ENCODE data around the gene GBX1. TPM values are rescaled to one million over a fixed set of nuclear protein-coding genes. Genes with fewer than 3 reads are reported as not detected.
A peak's percentile ranks its signal among the peaks of the same experiment; 100 is the strongest.

The GBX1 gene
- total and polyA plus RNA-seq, 2 donors = 0.07 TPM; not detected in 1

DNA sequence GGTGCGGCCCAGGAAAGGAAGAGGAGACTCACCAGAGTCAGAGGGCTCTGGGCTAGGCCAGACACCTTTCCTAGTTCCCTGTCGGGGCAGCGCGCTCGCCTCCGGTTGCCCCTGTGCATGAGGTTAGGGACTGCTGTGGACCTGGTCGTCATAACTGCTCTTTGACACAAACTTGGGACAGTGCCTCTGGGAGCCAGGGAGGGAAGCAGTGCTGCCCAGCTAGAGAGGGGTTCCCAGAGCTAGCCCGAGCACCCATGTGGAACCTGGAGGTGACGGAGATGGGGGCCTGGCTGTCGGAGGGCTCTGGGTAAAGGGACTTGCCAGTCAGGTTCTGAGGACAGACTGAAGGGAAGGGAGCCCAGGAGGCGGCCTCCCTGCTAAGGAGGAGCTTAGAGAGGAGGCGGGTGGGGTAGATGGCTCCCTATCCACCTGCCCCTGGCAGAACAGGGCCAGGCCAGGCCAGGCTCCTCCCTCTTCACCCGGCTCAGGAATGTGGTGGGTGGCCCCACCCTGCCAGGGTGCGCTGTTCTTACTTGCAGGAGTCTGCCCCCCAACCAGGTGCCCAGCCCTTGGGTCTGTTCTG is 51.6 kb downstream of the GBX1 start:
- H3K4me3 ChIP-seq (ENCODE audit: low read length in 2 of 2) = no peak overlapping the region
- peaks cover 34 to 60% of the 10 kb centered on the region in 2 donors for H3K27me3 ChIP-seq (ENCODE audit: control insufficient read depth in 2 of 2, insufficient read depth in 1 of 2, low read length in 1 of 2)
- H3K4me1 ChIP-seq (ENCODE audit: control insufficient read depth in 2 of 2, insufficient read depth in 2 of 2, low read length in 2 of 2) = peaks cover 0 to 11% of the 10 kb centered on the region in 2 donors
- 90% methylated on average over 14 of the region's 14 CpGs for WGBS
- no peak for DNase-seq (ENCODE audit: low read depth in 6 of 9, low spot score in 9 of 9)
- peak overlapping the region in 1 of 2 donors; percentile 15 for H3K27ac ChIP-seq (ENCODE audit: low read depth in 1 of 2, low read length in 1 of 2)
- no peaks in the 10 kb centered on the region for H3K36me3 ChIP-seq (ENCODE audit: control insufficient read depth in 2 of 2, insufficient read depth in 2 of 2, low read length in 1 of 2)
- H3K9me3 ChIP-seq (ENCODE audit: control insufficient read depth in 2 of 2, insufficient read depth in 1 of 2, low read length in 1 of 2) = no peaks in the 10 kb centered on the region

DNA sequence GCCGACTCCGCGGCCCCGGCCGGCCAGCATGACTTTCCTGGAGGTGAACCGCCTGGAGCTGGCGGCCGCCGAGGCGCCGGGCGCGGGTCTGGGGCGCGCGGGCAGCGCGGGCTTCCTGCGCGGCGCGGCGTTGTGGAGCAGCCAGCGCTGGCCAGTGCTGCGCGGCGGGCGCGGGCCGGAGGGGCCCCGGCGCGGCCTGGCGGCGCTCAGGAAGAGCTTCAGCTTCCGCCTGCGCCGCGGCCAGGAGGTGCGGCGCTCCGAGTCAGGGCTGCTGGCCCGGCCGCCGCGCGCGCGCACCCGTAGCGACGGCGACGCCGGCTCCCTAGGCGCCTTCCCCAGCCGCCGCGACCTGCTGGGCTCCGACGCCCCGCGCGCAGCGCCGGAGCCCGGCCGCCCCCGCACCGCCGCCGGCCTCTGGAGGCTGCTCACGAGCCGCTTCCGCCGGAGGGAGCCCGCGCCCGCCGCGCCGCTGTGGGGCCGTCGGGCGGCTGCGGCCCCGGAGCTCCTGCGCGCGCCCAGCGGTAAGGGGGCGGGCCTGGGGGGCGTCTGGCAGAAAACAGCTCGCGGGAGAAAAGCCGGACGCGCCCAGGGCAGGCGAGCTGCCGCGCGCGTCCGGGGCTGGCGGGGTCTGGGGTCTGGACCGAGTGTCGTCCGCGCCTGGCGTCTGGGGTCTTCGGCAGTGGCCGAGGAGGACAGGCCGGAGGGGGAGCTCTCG is 52.2 kb downstream of the GBX1 start:
- peak overlapping the region in 1 of 2 donors; percentile 48 for H3K4me3 ChIP-seq (ENCODE audit: low read length in 2 of 2)
- DNase-seq (ENCODE audit: low read depth in 6 of 9, low spot score in 9 of 9) = no peak
- peaks cover 0 to 11% of the 10 kb centered on the region in 2 donors for H3K4me1 ChIP-seq (ENCODE audit: control insufficient read depth in 2 of 2, insufficient read depth in 2 of 2, low read length in 2 of 2)
- H3K27me3 ChIP-seq (ENCODE audit: control insufficient read depth in 2 of 2, insufficient read depth in 1 of 2, low read length in 1 of 2) = peaks cover 34 to 66% of the 10 kb centered on the region in 2 donors
- no peak overlapping the region for H3K27ac ChIP-seq (ENCODE audit: low read depth in 1 of 2, low read length in 1 of 2)
- no peaks in the 10 kb centered on the region for H3K36me3 ChIP-seq (ENCODE audit: control insufficient read depth in 2 of 2, insufficient read depth in 2 of 2, low read length in 1 of 2)
- WGBS = 11% methylated on average over 114 of the region's 114 CpGs
- no peaks in the 10 kb centered on the region for H3K9me3 ChIP-seq (ENCODE audit: control insufficient read depth in 2 of 2, insufficient read depth in 1 of 2, low read length in 1 of 2)

DNA sequence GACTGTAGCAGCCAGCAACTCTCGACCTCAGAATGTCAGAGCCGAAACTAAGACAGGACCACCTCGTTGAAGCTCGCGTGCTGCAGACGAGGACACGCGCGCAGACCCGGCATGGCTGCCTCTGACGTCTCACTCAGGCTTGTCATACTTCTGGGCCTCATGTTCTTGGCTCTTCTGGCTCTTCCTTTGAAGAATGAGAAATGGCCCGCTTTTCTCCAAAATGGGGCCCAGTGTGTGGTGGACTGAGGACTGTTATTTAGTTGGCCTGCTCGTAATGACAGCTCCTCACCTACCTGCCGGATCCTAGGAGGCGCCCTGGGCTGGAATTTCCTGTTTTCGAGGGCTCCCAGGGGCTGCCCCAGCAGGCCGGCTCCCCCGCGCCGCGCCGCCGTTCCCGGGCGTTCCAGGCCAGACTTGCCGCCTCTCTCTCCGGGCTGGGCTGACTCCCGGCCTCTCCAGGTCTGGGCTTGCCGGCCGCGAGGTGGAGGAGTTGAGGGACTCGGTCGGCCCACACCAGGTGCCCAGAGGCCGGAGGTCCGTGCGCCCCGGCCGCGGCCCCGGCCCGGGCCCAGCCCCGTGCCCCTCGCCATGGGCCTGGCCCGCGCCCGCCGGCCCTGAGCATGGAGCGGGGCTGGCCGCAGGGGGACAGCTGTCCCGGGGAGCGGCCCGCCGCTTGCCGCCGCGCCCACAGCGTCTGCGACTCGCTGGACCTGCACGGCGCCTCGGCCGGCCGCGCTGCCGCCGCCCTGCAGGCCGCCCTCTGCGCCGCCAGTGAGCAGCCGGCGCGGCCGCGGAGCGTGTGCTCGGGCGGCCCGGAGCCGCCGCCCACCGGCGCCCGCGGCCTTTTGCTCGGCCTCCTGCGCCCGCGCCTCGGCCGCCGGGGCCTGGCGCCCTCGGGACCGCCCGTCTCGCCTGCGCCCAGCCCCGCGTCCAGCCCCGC is 53.1 kb downstream of the GBX1 start:
- 37% methylated on average over 101 of the region's 101 CpGs for WGBS
- Histone ChIP-seq H3K27ac (ENCODE audit: low read depth in 1 of 2, low read length in 1 of 2) (no peak overlapping the region), H3K9me3 (ENCODE audit: control insufficient read depth in 2 of 2, insufficient read depth in 1 of 2, low read length in 1 of 2) (no peaks in the 10 kb centered on the region), H3K36me3 (ENCODE audit: control insufficient read depth in 2 of 2, insufficient read depth in 2 of 2, low read length in 1 of 2) (no peaks in the 10 kb centered on the region), H3K27me3 (ENCODE audit: control insufficient read depth in 2 of 2, insufficient read depth in 1 of 2, low read length in 1 of 2) (peaks cover 34 to 74% of the 10 kb centered on the region in 2 donors), H3K4me3 (ENCODE audit: low read length in 2 of 2) (peak overlapping the region in 1 of 2 donors; percentile 48), H3K4me1 (ENCODE audit: control insufficient read depth in 2 of 2, insufficient read depth in 2 of 2, low read length in 2 of 2) (peaks cover 0 to 11% of the 10 kb centered on the region in 2 donors)
- no peak for DNase-seq (ENCODE audit: low read depth in 6 of 9, low spot score in 9 of 9)

DNA sequence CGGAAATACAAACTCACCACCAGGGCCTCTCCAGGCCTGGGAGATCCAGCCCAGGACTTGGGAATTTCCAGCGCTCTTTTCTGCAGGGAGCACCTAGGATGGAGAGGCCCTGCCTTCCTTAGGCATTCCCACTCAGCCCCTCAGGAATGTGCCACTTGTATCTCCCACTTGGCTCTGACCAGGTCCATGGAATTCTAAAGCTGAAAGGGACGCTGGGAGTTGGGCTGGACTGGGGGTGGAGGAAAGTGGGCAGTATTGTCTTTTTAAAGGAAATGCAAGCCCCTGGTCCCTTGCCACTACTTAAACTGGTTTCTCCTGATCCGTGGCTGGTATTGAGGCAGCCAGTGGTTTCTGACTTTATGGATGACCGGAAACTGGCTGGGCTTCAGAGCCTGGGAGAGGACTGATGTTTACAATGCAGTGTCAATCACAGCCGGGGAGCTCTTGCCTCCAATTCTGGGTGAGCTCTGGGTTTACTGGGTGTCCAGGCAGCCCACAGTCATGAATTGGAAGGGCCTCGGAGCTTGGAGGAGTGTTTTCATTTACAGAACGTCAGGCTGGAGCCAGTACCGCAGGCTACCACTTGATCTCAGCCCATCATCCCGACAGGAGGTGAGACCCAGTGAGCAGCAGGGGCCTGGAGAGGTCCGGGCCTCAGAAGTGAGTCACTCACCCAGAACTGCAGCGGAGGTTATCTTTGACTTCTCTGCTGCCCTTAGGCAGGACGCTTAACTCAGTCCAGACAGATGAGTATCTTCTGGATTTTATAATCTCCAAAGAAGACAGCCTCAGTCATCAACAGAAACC is 53.9 kb downstream of the GBX1 start:
- H3K36me3 ChIP-seq (ENCODE audit: control insufficient read depth in 2 of 2, insufficient read depth in 2 of 2, low read length in 1 of 2) = no peaks in the 10 kb centered on the region
- no peak overlapping the region for H3K27ac ChIP-seq (ENCODE audit: low read depth in 1 of 2, low read length in 1 of 2)
- no peak overlapping the region for H3K4me3 ChIP-seq (ENCODE audit: low read length in 2 of 2)
- DNase-seq (ENCODE audit: low read depth in 6 of 9, low spot score in 9 of 9) = no peak
- no peaks in the 10 kb centered on the region for H3K9me3 ChIP-seq (ENCODE audit: control insufficient read depth in 2 of 2, insufficient read depth in 1 of 2, low read length in 1 of 2)
- peaks cover 34 to 75% of the 10 kb centered on the region in 2 donors for H3K27me3 ChIP-seq (ENCODE audit: control insufficient read depth in 2 of 2, insufficient read depth in 1 of 2, low read length in 1 of 2)
- WGBS = 93% methylated on average over 13 of the region's 13 CpGs
- peaks cover 0 to 11% of the 10 kb centered on the region in 2 donors for H3K4me1 ChIP-seq (ENCODE audit: control insufficient read depth in 2 of 2, insufficient read depth in 2 of 2, low read length in 2 of 2)

DNA sequence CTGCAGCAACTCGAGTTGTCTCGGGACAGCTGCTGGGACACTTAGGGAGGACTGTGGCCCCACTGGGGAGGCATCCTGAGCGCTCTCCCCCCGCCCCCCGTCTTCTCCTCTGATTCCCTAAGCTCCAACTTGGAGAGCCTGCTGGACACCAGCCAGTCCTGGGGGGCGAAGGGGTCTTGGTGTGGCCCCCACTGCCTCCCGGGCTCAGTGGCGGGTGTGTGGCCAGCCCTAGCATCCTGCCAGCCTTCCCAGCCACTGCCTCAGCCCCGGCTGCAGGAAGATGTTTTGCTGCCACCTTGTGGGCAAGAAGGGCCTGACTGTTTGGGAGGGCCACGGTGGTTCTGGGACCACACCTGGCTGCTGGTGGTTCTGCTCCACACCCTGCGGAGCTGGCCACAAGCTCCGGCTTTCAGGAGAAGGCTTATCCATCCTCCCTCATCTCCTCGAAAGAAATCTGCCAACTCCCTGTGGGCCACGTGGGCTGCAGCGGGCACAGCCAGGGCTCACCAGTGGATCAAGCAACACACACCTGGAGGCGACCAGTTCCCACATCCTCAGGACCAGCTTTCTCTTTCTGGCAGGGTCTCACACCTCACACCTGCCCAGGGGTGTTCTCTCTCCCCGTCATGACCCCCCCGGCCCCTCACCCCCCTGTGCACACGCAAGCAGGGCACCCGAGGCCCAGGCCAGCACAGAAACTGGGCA is 56.4 kb downstream of the GBX1 start:
- Histone ChIP-seq H3K36me3 (ENCODE audit: control insufficient read depth in 2 of 2, insufficient read depth in 2 of 2, low read length in 1 of 2) (no peaks in the 10 kb centered on the region), H3K9me3 (ENCODE audit: control insufficient read depth in 2 of 2, insufficient read depth in 1 of 2, low read length in 1 of 2) (no peaks in the 10 kb centered on the region), H3K27ac (ENCODE audit: low read depth in 1 of 2, low read length in 1 of 2) (no peak overlapping the region), H3K27me3 (ENCODE audit: control insufficient read depth in 2 of 2, insufficient read depth in 1 of 2, low read length in 1 of 2) (peaks cover 24 to 60% of the 10 kb centered on the region in 2 donors), H3K4me3 (ENCODE audit: low read length in 2 of 2) (no peak overlapping the region), H3K4me1 (ENCODE audit: control insufficient read depth in 2 of 2, insufficient read depth in 2 of 2, low read length in 2 of 2) (peaks cover 0 to 11% of the 10 kb centered on the region in 2 donors)
- peak in 7 of 9 donors; percentile 38 to 71 (median 56) for DNase-seq (ENCODE audit: low read depth in 6 of 9, low spot score in 9 of 9)
- WGBS = 55% methylated on average over 20 of the region's 20 CpGs

DNA sequence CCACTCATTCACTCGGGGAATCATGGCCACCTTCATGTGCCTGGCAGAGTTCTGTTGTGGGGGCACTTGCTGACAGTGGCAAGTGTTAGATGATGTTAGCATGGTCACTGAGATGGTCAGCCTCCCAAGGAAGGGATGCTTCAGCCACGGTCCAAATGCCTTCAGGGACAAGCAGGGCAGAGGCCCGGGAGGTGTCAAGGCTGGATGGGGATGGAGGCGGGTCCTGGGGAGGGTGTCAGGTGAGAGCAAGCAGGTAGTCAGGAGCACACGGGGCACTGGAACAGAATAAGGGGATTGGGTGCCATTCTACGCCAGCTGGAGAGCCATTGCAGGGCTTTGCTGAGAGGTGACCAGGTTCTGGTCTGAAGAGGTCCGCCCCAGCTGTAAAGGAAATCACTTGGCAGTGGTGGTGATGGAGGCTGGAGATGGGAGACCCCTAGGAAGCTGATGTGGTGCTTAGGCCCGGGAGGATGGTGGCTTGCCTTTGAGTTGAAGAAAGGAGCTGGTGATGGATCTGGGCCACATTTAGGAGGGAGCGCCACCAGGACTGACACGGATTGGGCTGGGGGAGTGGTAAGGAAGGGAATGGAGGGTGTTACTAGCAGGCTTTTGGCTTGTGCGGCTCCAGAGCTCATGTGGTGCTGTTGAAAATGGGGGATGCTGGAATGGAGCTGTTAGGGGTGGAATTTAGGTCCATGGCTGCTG is 57.1 kb downstream of the GBX1 start:
- 92% methylated on average over 11 of the region's 11 CpGs for WGBS
- peaks cover 17 to 53% of the 10 kb centered on the region in 2 donors for H3K27me3 ChIP-seq (ENCODE audit: control insufficient read depth in 2 of 2, insufficient read depth in 1 of 2, low read length in 1 of 2)
- no peaks in the 10 kb centered on the region for H3K36me3 ChIP-seq (ENCODE audit: control insufficient read depth in 2 of 2, insufficient read depth in 2 of 2, low read length in 1 of 2)
- H3K9me3 ChIP-seq (ENCODE audit: control insufficient read depth in 2 of 2, insufficient read depth in 1 of 2, low read length in 1 of 2) = no peaks in the 10 kb centered on the region
- no peak for DNase-seq (ENCODE audit: low read depth in 6 of 9, low spot score in 9 of 9)
- no peak overlapping the region for H3K4me3 ChIP-seq (ENCODE audit: low read length in 2 of 2)
- peaks cover 0 to 11% of the 10 kb centered on the region in 2 donors for H3K4me1 ChIP-seq (ENCODE audit: control insufficient read depth in 2 of 2, insufficient read depth in 2 of 2, low read length in 2 of 2)
- H3K27ac ChIP-seq (ENCODE audit: low read depth in 1 of 2, low read length in 1 of 2) = no peak overlapping the region

DNA sequence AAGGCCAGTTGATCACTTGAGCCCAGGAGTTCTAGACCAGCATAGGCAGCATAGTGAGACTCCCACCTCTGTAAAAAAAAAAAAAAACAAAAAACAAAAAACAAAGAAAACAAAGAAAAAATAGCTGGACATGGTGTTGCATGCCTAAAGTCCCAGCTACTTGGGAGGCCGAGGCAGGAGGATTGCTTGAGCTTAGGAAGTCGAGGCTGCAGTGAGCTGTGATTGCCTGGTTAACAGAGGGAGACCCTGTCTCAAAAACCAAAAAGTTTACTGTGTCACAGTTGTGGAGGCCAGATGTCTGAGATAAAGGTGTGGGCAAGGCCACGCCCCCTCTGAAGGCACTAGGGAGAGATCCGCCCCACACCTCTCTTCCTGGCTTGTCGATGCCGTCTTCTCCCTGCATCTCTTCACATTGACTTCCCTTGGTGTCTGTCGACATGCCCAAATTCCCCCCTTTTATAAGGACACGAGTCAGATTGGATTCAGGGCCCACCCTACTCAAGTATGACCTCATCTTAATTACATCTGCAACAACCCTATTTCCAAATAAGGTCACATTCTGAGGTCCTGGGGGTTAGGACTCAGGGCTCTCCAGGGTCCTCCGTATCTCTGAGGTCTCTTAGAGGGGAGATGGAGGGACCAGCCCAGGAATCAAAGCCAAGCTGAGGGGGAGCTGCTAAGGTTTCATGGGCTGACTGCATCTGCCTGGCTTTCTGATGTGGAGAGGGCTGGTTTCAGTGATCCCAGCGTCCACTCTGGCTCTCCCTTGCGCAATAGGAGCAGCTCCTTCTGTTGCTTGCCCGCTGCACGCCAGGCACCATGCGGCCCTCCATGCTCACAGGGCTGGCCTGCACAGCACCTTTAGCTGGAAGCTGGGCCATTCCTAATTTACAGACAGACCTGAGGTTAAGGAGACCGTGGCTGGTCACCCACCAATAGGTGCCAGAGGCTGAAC is 58.1 kb downstream of the GBX1 start:
- no peak for DNase-seq (ENCODE audit: low read depth in 6 of 9, low spot score in 9 of 9)
- H3K4me3 ChIP-seq (ENCODE audit: low read length in 2 of 2) = no peak overlapping the region
- peaks cover 7 to 57% of the 10 kb centered on the region in 2 donors for H3K27me3 ChIP-seq (ENCODE audit: control insufficient read depth in 2 of 2, insufficient read depth in 1 of 2, low read length in 1 of 2)
- peaks cover 0 to 11% of the 10 kb centered on the region in 2 donors for H3K4me1 ChIP-seq (ENCODE audit: control insufficient read depth in 2 of 2, insufficient read depth in 2 of 2, low read length in 2 of 2)
- WGBS = 94% methylated on average over 15 of the region's 15 CpGs
- H3K27ac ChIP-seq (ENCODE audit: low read depth in 1 of 2, low read length in 1 of 2) = no peak overlapping the region
- H3K9me3 ChIP-seq (ENCODE audit: control insufficient read depth in 2 of 2, insufficient read depth in 1 of 2, low read length in 1 of 2) = no peaks in the 10 kb centered on the region
- no peaks in the 10 kb centered on the region for H3K36me3 ChIP-seq (ENCODE audit: control insufficient read depth in 2 of 2, insufficient read depth in 2 of 2, low read length in 1 of 2)
